Endothelial cell of umbilical vein (primary cell): ENCODE measurements around the gene SOX2.

Source experiments
- CTCF ChIP-seq, 2 donors: IDR thresholded peaks; 1 replicate in 1 of 2; 2 replicates in 1 of 2; pipeline ENCODE4 v1.5.1; 2011; ENCODE audit warnings: low read length in 2 of 2, mild to moderate bottlenecking in 2 of 2, moderate library complexity in 2 of 2, control low read depth in 1 of 2, inconsistent platforms in 1 of 2, low read depth in 1 of 2; ENCODE audit not compliant: insufficient read depth in 1 of 2; ENCODE audit errors: extremely low read depth in 1 of 2
- EZH2 ChIP-seq: IDR thresholded peaks from 2 replicates; pipeline ENCODE4 v1.6.1; 2012; ENCODE audit warnings: borderline replicate concordance, low read depth, mild to moderate bottlenecking, moderate library complexity, low read length, inconsistent platforms; ENCODE audit not compliant: severe bottlenecking
- FOS ChIP-seq: IDR thresholded peaks from 2 replicates; pipeline ENCODE4 v1.6.1; 2011; ENCODE audit warnings: mild to moderate bottlenecking, low read length, moderate library complexity, borderline replicate concordance; ENCODE audit not compliant: insufficient read depth
- POLR2A ChIP-seq: IDR thresholded peaks from 2 replicates; pipeline ENCODE4 v1.6.1; 2012; ENCODE audit warnings: low read depth, mild to moderate bottlenecking, control low read depth, low read length

- TF ChIP-seq POLR2A (no peak), CTCF (IDR thresholded peaks at IDR 0.05; ENCODE audit: extremely low read depth in 1 of 2, insufficient read depth in 1 of 2, low read depth in 1 of 2, low read length in 2 of 2) (no peak), EZH2 (no peak), FOS (no peak)
These were observed 18.6 kb downstream of the SOX2 start for GRCh38 chr3:181730316-181730715.
